Measurements from ENCODE around the gene ADGRE3.

The ADGRE3 gene

GRCh38 chr19:14703833-14704232 lies 29.2 kb upstream of the ADGRE3 start:
- DNase-seq (ENCODE audit: low read depth): no peak
- in situ Hi-C loops (cut with HindIII; ENCODE audit: low sequenced_read_pairs): no loop called here
- no peak for TF ChIP-seq CTCF (IDR thresholded peaks at IDR 0.05; ENCODE audit: low read depth, low read length, missing control alignments)
- no peak overlapping the region for H3K4me3 ChIP-seq (ENCODE audit: low read depth, low read length)

- in situ Hi-C loops (cut with HindIII; ENCODE audit: low sequenced_read_pairs): no loop called here
- no peak overlapping the region for H3K4me3 ChIP-seq (ENCODE audit: low read depth, low read length)
- DNase-seq (ENCODE audit: low read depth): no peak
- TF ChIP-seq CTCF (IDR thresholded peaks at IDR 0.05; ENCODE audit: low read depth, low read length, missing control alignments): no peak
Observed at GRCh38 chr19:14700711-14701375, 26.2 kb upstream of the ADGRE3 start.

- TF ChIP-seq CTCF (IDR thresholded peaks at IDR 0.05; ENCODE audit: low read depth, low read length, missing control alignments): no peak
- DNase-seq (ENCODE audit: low read depth): no peak
- no peak overlapping the region for H3K4me3 ChIP-seq (ENCODE audit: low read depth, low read length)
- in situ Hi-C loops (cut with HindIII; ENCODE audit: low sequenced_read_pairs): no loop called here
Observed at GRCh38 chr19:14699641-14700040, 25.0 kb upstream of the ADGRE3 start.

GRCh38 chr19:14695471-14695870 lies 20.8 kb upstream of the ADGRE3 start:
- no peak overlapping the region for H3K4me3 ChIP-seq (ENCODE audit: low read depth, low read length)
- TF ChIP-seq CTCF (IDR thresholded peaks at IDR 0.05; ENCODE audit: low read depth, low read length, missing control alignments): no peak
- no peak for DNase-seq (ENCODE audit: low read depth)
- in situ Hi-C loops (cut with HindIII; ENCODE audit: low sequenced_read_pairs): no loop called here

GRCh38 chr19:14694641-14695266 lies 20.1 kb upstream of the ADGRE3 start:
- in situ Hi-C loops (cut with HindIII; ENCODE audit: low sequenced_read_pairs): no loop called here
- TF ChIP-seq CTCF (IDR thresholded peaks at IDR 0.05; ENCODE audit: low read depth, low read length, missing control alignments): no peak
- no peak overlapping the region for H3K4me3 ChIP-seq (ENCODE audit: low read depth, low read length)
- no peak for DNase-seq (ENCODE audit: low read depth)

- in situ Hi-C loops (cut with HindIII; ENCODE audit: low sequenced_read_pairs): no loop called here
- TF ChIP-seq CTCF (IDR thresholded peaks at IDR 0.05; ENCODE audit: low read depth, low read length, missing control alignments): no peak
Observed at GRCh38 chr19:14689598-14690503, 15.2 kb upstream of the ADGRE3 start, which contains the start of gene ZNF333. Gene ZNF333 (plus strand): TSS chr19:14690048. CDS start chr19:14693492, 3,444 bp downstream.

More at GRCh38 chr19:14689598-14690503, 15.2 kb upstream of the ADGRE3 start, which contains the start of gene ZNF333:
- peak within 1 kb of the TSS; percentile 84 for H3K4me3 ChIP-seq (ENCODE audit: low read depth, low read length)
- DNase-seq (ENCODE audit: low read depth): peak; percentile 62

Data from astrocyte of the cerebellum (primary cell).